ENCODE results near the gene BEST1.

DNA sequence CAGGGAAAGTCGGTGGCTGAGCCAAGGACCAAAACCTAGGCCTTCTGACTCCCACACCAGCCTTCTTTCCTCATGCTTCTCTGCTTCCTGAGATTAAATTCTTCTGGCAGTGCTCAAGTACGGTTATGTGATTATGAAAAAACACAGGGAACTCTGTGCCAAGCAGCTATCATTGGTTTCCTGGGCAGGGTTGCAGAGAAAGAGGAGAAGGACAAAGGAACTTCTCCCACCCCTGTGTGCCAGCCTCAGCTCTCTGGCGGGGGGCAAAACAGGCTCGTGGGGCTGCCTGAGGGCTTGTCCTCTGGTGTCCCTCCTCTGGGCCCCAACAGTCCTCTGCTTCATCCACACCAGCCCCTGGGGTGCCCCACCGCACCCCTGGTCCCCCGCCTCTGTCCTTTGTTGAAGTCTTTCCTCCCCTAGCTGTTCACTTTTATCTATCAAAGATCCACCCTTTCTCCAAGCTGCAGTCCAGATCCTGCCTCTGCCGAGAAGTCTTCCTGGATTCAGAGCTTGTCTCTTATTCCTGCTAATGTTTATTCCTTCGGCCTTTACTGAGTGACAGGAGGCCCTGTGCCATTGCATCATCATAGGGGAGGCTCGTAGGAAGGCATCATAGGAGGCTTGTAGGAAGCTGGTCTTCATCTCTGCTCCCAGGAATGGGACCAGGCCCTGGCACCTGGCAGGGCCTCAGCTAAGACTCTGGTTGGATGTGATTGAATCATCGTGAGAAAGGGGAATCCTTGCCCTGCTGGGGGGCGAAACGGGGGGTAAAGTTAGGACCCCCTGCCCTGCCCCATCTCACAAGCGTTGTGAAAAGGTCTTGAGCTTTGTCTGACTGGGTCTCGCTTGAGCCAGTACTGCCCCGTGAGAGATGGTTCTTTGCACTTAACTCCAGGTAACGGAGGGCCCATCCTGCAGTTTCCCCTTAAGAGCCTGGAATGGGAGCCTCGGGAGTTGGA is 28.8 kb downstream of the BEST1 start:
- TF ChIP-seq, protein P1, sequence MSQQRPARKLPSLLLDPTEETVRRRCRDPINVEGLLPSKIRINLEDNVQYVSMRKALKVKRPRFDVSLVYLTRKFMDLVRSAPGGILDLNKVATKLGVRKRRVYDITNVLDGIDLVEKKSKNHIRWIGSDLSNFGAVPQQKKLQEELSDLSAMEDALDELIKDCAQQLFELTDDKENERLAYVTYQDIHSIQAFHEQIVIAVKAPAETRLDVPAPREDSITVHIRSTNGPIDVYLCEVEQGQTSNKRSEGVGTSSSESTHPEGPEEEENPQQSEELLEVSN (IDR thresholded peaks at IDR 0.05; ENCODE audit: borderline replicate concordance, low read depth) = no peak
- TF ChIP-seq POLR2A (IDR thresholded peaks at IDR 0.05; ENCODE audit: low read length) = no peak
- TF ChIP-seq, protein P2, sequence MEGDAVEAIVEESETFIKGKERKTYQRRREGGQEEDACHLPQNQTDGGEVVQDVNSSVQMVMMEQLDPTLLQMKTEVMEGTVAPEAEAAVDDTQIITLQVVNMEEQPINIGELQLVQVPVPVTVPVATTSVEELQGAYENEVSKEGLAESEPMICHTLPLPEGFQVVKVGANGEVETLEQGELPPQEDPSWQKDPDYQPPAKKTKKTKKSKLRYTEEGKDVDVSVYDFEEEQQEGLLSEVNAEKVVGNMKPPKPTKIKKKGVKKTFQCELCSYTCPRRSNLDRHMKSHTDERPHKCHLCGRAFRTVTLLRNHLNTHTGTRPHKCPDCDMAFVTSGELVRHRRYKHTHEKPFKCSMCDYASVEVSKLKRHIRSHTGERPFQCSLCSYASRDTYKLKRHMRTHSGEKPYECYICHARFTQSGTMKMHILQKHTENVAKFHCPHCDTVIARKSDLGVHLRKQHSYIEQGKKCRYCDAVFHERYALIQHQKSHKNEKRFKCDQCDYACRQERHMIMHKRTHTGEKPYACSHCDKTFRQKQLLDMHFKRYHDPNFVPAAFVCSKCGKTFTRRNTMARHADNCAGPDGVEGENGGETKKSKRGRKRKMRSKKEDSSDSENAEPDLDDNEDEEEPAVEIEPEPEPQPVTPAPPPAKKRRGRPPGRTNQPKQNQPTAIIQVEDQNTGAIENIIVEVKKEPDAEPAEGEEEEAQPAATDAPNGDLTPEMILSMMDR (IDR thresholded peaks at IDR 0.05) = no peak

Measured in A549 (cell line).